ENCODE data around the gene TEAD1. TPM values are rescaled to one million over a fixed set of nuclear protein-coding genes. Genes with fewer than 3 reads are reported as not detected.

TEAD1 gene
- polyA plus RNA-seq, 2 of the 4 experiments (the other 2 are of a cell fraction), result 111 to 112 TPM

- no peak for TF ChIP-seq FOSL2 (IDR thresholded peaks at IDR 0.05)
- TF ChIP-seq FOSL2 (CRISPR knock-in tag; IDR thresholded peaks at IDR 0.05), result peak; percentile 58
- TF ChIP-seq RAD21 (conservative IDR thresholded peaks at IDR 0.05 in 1 of 2, IDR thresholded peaks at IDR 0.05 in 1 of 2), result peak in 1 of 2 experiments; percentile 31; a peak in 2 of 5 replicates
- no peak for TF ChIP-seq RFX5 (IDR thresholded peaks at IDR 0.05)
- no peak; the same call in 1 of the 2 replicates for TF ChIP-seq MYC (IDR thresholded peaks at IDR 0.05; ENCODE audit: borderline replicate concordance, low read length)
- TF ChIP-seq JUNB (IDR thresholded peaks at IDR 0.05), result peak; percentile 26; the same call in 1 of the 2 replicates
- TF ChIP-seq CHD4 (IDR thresholded peaks at IDR 0.05; ENCODE audit: borderline replicate concordance), result no peak
- TF ChIP-seq FOXS1 (CRISPR knock-in tag; IDR thresholded peaks at IDR 0.05), result no peak
- 0 out of 3 replicates have a peak, but pooled peaks have one; percentile 19 for TF ChIP-seq SMC3 (IDR thresholded peaks at IDR 0.05)
- TF ChIP-seq HDAC2 (IDR thresholded peaks at IDR 0.05), result no peak
- no peak for TF ChIP-seq ESRRA (IDR thresholded peaks at IDR 0.05; ENCODE audit: borderline replicate concordance, low read length)
- TF ChIP-seq, protein P1, sequence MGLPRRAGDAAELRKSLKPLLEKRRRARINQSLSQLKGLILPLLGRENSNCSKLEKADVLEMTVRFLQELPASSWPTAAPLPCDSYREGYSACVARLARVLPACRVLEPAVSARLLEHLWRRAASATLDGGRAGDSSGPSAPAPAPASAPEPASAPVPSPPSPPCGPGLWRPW (IDR thresholded peaks at IDR 0.05), result no peak
- TF ChIP-seq, protein P2, sequence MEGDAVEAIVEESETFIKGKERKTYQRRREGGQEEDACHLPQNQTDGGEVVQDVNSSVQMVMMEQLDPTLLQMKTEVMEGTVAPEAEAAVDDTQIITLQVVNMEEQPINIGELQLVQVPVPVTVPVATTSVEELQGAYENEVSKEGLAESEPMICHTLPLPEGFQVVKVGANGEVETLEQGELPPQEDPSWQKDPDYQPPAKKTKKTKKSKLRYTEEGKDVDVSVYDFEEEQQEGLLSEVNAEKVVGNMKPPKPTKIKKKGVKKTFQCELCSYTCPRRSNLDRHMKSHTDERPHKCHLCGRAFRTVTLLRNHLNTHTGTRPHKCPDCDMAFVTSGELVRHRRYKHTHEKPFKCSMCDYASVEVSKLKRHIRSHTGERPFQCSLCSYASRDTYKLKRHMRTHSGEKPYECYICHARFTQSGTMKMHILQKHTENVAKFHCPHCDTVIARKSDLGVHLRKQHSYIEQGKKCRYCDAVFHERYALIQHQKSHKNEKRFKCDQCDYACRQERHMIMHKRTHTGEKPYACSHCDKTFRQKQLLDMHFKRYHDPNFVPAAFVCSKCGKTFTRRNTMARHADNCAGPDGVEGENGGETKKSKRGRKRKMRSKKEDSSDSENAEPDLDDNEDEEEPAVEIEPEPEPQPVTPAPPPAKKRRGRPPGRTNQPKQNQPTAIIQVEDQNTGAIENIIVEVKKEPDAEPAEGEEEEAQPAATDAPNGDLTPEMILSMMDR (IDR thresholded peaks at IDR 0.05), result no peak
- TF ChIP-seq E2F6 (IDR thresholded peaks at IDR 0.05; ENCODE audit: borderline replicate concordance, low read depth), result no peak
- TF ChIP-seq BCL3 (IDR thresholded peaks at IDR 0.05), result 0 out of 3 replicates have a peak, but pooled peaks have one; percentile 40
- TF ChIP-seq SREBF2 (IDR thresholded peaks at IDR 0.05), result no peak
- TF ChIP-seq POLR2AphosphoS2 (conservative IDR thresholded peaks at IDR 0.05; ENCODE audit: low read length), result no peak; the same call in 1 of the 2 replicates
- TF ChIP-seq ZC3H11A (IDR thresholded peaks at IDR 0.05), result no peak
- peak; percentile 48; the same call in 1 of the 2 replicates for TF ChIP-seq HMGXB4 (CRISPR knock-in tag; IDR thresholded peaks at IDR 0.05; ENCODE audit: borderline replicate concordance)
- TF ChIP-seq POLR2A (IDR thresholded peaks at IDR 0.05; ENCODE audit: low read length), result no peak
- no peak for TF ChIP-seq KDM5A (IDR thresholded peaks at IDR 0.05)
- no peak for TF ChIP-seq RCOR1 (IDR thresholded peaks at IDR 0.05; ENCODE audit: low read depth, low read length)
- no peak for TF ChIP-seq CBX2 (IDR thresholded peaks at IDR 0.05; ENCODE audit: borderline replicate concordance, low read depth)
- TF ChIP-seq TFCP2L1 (CRISPR knock-in tag; IDR thresholded peaks at IDR 0.05), result no peak
- no peak for TF ChIP-seq TP53 (CRISPR knock-in tag; IDR thresholded peaks at IDR 0.05)
- TF ChIP-seq RNF2 (IDR thresholded peaks at IDR 0.05; ENCODE audit: borderline replicate concordance, low read depth), result no peak
- TF ChIP-seq ZNF302 (CRISPR knock-in tag; IDR thresholded peaks at IDR 0.05), result peak; percentile 67; the same call in 1 of the 2 replicates
- TF ChIP-seq, protein P3, sequence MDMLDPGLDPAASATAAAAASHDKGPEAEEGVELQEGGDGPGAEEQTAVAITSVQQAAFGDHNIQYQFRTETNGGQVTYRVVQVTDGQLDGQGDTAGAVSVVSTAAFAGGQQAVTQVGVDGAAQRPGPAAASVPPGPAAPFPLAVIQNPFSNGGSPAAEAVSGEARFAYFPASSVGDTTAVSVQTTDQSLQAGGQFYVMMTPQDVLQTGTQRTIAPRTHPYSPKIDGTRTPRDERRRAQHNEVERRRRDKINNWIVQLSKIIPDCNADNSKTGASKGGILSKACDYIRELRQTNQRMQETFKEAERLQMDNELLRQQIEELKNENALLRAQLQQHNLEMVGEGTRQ (IDR thresholded peaks at IDR 0.05), result no peak
- peak; percentile 98 for TF ChIP-seq MAFK (IDR thresholded peaks at IDR 0.05; ENCODE audit: partially characterized antibody)
- TF ChIP-seq JUN (IDR thresholded peaks at IDR 0.05), result peak in 1 of 2 experiments; percentile 72; a peak in 4 of 5 replicates
- no peak for TF ChIP-seq CHD2 (IDR thresholded peaks at IDR 0.05; ENCODE audit: low read length, partially characterized antibody)
- no peak for TF ChIP-seq BHLHE40 (IDR thresholded peaks at IDR 0.05; ENCODE audit: low read depth, low read length)
- no peak for TF ChIP-seq KDM1A (IDR thresholded peaks at IDR 0.05; ENCODE audit: low read depth)
- 0 out of 2 replicates have a peak, but pooled peaks have one; percentile 50 for TF ChIP-seq FOSB (CRISPR knock-in tag; IDR thresholded peaks at IDR 0.05)
- TF ChIP-seq MAZ (IDR thresholded peaks at IDR 0.05; ENCODE audit: borderline replicate concordance, low read depth, low read length), result no peak
- TF ChIP-seq PBX3 (IDR thresholded peaks at IDR 0.05), result no peak
- TF ChIP-seq NR3C1 (IDR thresholded peaks at IDR 0.05), result no peak
These were observed 9.7 kb downstream of the TEAD1 start (continued) for GRCh38 chr11:12683874-12684273.

Measured in A549 (cell line).